ENCODE data around the gene TMEM272. TPM values are rescaled to one million over a fixed set of nuclear protein-coding genes. Genes with fewer than 3 reads are reported as not detected.

TMEM272 gene
- total RNA-seq, 1 donor from 2014 or later = 0.25 TPM

DNA sequence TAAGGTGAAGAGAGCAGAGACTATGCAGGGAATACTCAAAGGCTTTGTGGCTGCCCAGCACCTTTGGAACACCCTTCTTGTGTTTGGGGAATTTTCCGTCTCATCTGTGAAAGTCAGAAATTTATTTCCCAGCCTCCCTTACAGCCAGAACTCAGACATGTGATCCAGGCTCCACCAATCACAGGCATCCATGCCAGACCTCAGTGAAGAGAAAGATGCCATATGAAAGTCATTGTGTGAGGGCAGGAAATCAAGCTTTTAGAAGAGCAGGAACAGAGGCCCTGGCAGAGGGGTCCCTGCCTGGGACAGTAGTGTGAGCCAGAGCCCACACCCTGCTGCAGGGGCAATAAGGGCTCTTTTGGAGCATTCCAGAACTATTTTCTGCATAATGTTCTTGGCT, 28.9 kb upstream of the TMEM272 start:
- intact Hi-C loops (cut with DNase I) = no loop called here
- no peak for DNase-seq (ENCODE audit: extremely low spot score in 2 of 2)
- Histone ChIP-seq H3K36me3 (no peaks in the 10 kb centered on the region), H3K4me3 (no peak overlapping the region), H3K9me3 (no peaks in the 10 kb centered on the region), H3K27ac (no peak overlapping the region), H3K27me3 (no peaks in the 10 kb centered on the region), H3K4me1 (no peaks in the 10 kb centered on the region)
- TF ChIP-seq, protein P1, sequence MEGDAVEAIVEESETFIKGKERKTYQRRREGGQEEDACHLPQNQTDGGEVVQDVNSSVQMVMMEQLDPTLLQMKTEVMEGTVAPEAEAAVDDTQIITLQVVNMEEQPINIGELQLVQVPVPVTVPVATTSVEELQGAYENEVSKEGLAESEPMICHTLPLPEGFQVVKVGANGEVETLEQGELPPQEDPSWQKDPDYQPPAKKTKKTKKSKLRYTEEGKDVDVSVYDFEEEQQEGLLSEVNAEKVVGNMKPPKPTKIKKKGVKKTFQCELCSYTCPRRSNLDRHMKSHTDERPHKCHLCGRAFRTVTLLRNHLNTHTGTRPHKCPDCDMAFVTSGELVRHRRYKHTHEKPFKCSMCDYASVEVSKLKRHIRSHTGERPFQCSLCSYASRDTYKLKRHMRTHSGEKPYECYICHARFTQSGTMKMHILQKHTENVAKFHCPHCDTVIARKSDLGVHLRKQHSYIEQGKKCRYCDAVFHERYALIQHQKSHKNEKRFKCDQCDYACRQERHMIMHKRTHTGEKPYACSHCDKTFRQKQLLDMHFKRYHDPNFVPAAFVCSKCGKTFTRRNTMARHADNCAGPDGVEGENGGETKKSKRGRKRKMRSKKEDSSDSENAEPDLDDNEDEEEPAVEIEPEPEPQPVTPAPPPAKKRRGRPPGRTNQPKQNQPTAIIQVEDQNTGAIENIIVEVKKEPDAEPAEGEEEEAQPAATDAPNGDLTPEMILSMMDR (IDR thresholded peaks at IDR 0.05) = no peak
- TF ChIP-seq POLR2A (IDR thresholded peaks at IDR 0.05) = no peak
- TF ChIP-seq POLR2AphosphoS5 (IDR thresholded peaks at IDR 0.05; ENCODE audit: insufficient read depth in 1 of 2, low read depth in 1 of 2) = no peak

DNA sequence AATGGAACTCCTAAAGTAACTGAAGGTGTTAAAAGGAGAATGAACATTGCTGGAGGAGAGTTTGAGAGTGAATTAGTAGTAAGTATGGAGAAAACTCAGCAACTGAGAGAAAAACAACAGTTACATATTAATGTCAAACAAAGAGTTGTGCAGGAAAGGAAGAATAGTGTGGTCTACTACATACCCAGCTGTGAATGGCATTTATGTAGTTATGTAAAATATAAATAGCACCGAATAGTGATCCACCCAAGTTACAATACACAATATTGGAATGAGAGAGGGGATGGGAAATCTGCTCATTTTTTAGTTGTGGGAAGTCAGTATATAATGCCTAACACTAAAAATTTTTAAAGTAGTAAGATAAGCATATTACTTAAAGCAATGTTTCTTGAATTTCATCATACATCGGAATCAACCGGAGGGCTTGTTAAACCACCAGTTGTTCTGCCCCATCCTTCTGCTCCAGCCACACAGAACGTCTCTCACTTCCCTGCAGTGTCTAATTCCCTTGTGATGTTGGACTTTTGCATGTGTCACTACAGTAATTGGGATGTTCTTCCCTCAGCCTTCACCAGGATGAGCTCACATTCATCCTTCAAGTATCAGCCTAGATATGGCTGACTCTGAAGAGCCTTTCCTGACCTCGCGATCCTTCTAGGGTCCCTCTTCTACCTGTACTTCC, 28.3 kb upstream of the TMEM272 start:
- H3K4me1 ChIP-seq = no peaks in the 10 kb centered on the region
- H3K4me3 ChIP-seq = no peak overlapping the region
- no peak for DNase-seq (ENCODE audit: extremely low spot score in 2 of 2)
- no peaks in the 10 kb centered on the region for H3K27me3 ChIP-seq
- TF ChIP-seq POLR2A (IDR thresholded peaks at IDR 0.05) (no peak), POLR2AphosphoS5 (IDR thresholded peaks at IDR 0.05; ENCODE audit: insufficient read depth in 1 of 2, low read depth in 1 of 2) (no peak)
- TF ChIP-seq, protein P1 (IDR thresholded peaks at IDR 0.05) = no peak
- no peak overlapping the region for H3K27ac ChIP-seq
- H3K36me3 ChIP-seq = no peaks in the 10 kb centered on the region
- H3K9me3 ChIP-seq = no peaks in the 10 kb centered on the region
- intact Hi-C loops (cut with DNase I) = no loop called here

DNA sequence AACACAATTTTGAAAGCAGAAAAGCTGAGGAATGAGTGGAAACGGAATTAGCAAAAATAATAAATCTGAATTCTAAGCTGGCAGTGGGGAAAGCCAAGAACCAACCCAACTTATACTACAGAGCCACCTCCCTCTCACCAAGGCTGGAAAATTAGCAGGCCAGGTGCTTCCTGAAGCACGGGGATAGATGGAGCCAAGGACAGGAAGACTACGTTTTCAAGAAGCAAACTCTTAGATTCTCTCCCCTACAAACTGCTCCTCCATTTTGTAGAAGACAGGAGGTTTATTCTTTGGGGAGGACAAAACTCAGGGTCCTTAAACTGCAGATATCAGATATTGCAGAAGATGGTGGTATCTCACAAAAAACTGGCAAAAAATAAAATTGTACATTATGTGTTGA, 25.6 kb upstream of the TMEM272 start:
- intact Hi-C loops (cut with DNase I) = no loop called here
- no peaks in the 10 kb centered on the region for H3K9me3 ChIP-seq
- no peaks in the 10 kb centered on the region for H3K4me1 ChIP-seq
- DNase-seq (ENCODE audit: extremely low spot score in 2 of 2) = no peak
- H3K36me3 ChIP-seq = no peaks in the 10 kb centered on the region
- H3K27me3 ChIP-seq = no peaks in the 10 kb centered on the region
- TF ChIP-seq, protein P1 (IDR thresholded peaks at IDR 0.05) = no peak
- TF ChIP-seq POLR2A (IDR thresholded peaks at IDR 0.05) (no peak), POLR2AphosphoS5 (IDR thresholded peaks at IDR 0.05; ENCODE audit: insufficient read depth in 1 of 2, low read depth in 1 of 2) (no peak)
- no peak overlapping the region for H3K4me3 ChIP-seq
- no peak overlapping the region for H3K27ac ChIP-seq

DNA sequence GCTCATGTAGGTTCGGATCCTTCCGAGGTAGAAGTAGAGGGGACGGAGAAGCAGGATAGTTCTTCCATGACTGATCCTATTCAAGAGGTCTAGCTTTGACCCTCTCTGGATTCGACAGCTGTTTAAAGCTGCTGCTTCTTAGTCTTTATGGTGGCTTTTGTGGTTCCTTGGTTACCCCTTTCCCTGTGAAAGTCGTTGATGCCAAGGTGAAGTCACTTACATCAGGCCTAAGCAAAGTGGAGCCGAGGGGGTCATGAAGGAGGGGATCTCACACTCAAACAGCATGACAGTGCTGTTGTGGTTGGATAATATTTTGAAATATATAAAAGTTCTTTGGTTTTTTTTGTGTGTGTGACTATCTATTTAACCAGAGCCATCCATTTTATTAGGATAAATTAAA, 24.9 kb upstream of the TMEM272 start:
- no peaks in the 10 kb centered on the region for H3K36me3 ChIP-seq
- TF ChIP-seq POLR2A (IDR thresholded peaks at IDR 0.05) = no peak
- TF ChIP-seq, protein P1 (IDR thresholded peaks at IDR 0.05) = no peak
- TF ChIP-seq POLR2AphosphoS5 (IDR thresholded peaks at IDR 0.05; ENCODE audit: insufficient read depth in 1 of 2, low read depth in 1 of 2) = no peak
- H3K4me1 ChIP-seq = no peaks in the 10 kb centered on the region
- no peaks in the 10 kb centered on the region for H3K27me3 ChIP-seq
- no peak overlapping the region for H3K4me3 ChIP-seq
- intact Hi-C loops (cut with DNase I) = no loop called here
- H3K9me3 ChIP-seq = no peaks in the 10 kb centered on the region
- no peak overlapping the region for H3K27ac ChIP-seq
- no peak for DNase-seq (ENCODE audit: extremely low spot score in 2 of 2)

DNA sequence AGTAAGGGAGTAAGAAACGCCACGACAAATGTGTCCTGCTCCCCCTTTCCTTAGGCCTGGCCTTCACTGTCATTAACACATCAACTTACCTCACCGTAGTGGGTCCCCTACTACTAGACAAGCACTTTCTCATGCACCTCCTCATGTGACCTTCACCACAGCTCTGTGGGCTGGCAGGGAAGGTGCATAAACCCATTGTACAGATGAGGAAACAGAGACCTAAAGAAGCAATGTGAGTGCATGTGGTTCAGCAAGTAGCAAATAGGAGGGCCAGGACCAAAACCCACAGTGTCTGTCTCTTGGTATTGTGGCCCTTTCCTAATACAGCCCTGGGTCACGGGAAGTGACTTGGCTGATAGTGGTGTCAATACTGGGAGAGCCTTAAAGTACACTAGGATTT, 22.1 kb upstream of the TMEM272 start:
- Histone ChIP-seq H3K9me3 (no peaks in the 10 kb centered on the region), H3K4me1 (no peaks in the 10 kb centered on the region), H3K27me3 (no peaks in the 10 kb centered on the region), H3K27ac (no peak overlapping the region), H3K36me3 (no peaks in the 10 kb centered on the region), H3K4me3 (no peak overlapping the region)
- TF ChIP-seq POLR2AphosphoS5 (IDR thresholded peaks at IDR 0.05; ENCODE audit: insufficient read depth in 1 of 2, low read depth in 1 of 2) = no peak
- TF ChIP-seq POLR2A (IDR thresholded peaks at IDR 0.05) = no peak
- TF ChIP-seq, protein P1 (IDR thresholded peaks at IDR 0.05) = no peak
- intact Hi-C loops (cut with DNase I) = no loop called here
- DNase-seq (ENCODE audit: extremely low spot score in 2 of 2) = no peak

Data from vagina (tissue), 2 donors.